NOMO-1 treated with DMSO at 0.1 percent for 48 hours (cell line): ENCODE results near the gene CD33.
A peak's percentile ranks its signal among the peaks of the same experiment; 100 is the strongest.

Experiments
- DNase-seq: peaks from one replicate; lab custom pipeline; 2025; ENCODE audit not compliant: unreplicated experiment; lab: John Stamatoyannopoulos, UW

The CD33 gene

DNA sequence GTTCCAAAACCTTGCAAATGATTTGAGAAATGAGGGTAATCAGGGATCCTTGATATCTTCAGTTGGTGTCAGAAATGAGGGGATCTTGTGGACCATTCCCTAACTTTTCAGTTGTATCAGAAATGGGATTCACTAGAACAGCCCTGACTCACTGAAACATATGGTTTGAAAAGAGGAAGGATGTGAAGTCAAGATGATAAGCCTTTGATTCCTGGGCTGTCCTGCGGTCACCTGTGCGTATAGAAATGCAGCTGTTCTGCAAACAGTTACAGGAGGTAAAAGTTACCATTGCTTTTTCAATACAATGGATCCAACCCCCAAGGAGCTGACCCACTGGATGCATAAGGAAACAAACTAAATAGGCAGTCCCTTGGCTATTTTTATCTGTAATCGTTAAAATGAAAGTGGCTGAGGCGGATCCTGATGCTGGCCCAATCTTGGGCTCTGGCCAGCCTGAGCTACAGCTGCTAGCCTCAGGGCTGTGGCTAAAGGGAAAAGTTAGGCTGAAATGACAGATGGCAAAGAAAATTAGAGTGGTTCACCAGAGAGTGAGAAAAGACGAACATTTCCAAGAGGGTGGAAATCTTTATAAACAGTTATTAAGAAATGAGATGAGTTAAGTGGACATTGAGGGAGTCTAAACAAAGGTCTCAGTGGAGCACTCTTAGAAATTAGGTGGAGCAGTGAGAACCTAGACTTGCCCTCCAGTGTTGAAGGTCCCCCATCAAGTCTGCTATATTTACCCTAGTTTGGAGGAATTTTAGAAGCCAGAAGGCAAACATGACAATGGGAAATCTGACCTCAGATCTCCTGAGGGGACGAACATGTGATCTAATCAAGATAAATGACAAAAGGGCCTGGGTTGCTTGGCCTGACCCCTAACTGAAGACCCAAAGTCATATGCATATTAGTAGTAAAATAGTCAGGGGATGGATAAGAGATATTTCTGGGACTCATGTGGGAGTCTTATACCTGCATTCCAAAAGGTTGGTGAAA is 33.6 kb downstream of the CD33 start:
- DNase-seq: peak; percentile 51

DNA sequence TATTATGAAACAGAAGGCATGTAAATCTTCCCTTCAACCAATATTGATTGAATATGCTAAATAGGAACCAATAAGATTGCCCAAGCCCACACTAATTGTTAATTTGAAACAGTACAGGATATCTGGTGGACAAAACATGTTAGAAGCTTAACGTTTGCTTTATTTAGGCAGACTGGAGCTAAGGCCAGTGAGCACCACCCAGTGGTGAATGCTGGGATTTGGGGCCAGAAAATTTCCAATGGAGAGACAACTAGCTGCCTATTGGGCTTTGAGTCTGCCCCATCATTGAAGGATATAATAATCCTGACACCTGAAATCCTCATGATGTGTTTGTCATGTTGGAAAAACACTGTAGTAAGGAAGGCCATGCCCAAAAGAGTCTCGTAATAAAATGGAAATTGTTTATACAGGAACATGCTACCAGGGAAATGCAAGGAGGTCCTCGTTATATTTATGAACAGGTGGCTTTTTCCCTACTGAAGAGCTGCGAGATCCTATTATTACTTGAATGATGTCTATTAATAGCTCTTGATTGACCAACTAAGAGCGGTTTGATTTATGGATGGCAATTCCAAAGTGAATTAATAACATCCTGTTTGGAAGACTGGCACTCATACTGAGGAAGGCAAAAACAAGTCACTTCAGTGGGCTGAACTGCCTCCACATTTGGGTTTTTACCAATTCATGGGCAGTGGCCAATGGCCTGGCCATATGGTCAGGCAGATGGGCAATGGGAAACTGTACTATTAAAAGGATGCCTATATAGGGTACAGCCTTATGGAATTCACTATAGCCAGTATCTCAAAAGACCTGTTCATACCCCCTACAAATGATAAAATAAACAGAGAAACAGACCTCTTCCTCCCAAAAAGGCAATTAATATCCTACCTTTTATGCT is 34.7 kb downstream of the CD33 start:
- DNase-seq: peak; percentile 53

DNA sequence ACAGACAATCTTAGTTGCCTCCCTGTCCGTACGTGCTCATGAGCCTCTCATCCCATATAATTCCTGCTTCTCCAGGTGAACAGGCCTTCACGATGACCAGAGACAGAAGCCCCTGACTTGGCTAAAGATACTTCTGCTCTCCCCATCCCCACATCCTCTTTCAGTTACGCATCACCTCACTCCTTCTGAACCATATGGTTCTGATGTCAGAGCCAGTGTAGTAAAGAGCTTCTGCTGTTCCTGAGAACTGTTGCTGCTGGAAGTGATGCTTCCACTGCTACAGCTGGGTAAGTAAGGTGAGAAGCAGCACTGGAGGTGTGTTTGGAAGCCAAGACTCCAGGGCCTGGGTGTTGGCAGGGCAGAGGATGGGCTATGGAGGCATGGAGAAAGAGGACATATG is 38.9 kb downstream of the CD33 start:
- peak; percentile 14 for DNase-seq

DNA sequence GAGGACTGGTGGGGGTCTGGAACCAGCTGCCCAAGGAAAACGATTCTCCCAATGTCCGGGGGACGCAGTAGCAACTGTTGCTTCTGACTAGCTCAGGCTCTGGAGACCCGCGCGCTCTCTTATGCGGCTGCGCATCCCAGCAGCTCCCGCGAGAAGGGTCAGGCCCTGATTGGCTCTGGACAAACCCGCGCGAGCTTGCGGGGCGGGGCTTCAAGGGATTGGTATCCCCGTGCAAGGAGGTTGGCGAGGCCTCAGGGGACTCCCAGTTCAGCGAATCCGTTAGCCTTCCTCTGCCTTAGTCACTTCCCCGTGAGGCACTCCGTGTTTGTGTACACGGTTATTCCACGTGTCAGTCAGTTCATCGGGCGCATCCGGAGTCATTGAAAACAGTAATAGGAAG is 46.2 kb downstream of the CD33 start:
- no peak for DNase-seq

DNA sequence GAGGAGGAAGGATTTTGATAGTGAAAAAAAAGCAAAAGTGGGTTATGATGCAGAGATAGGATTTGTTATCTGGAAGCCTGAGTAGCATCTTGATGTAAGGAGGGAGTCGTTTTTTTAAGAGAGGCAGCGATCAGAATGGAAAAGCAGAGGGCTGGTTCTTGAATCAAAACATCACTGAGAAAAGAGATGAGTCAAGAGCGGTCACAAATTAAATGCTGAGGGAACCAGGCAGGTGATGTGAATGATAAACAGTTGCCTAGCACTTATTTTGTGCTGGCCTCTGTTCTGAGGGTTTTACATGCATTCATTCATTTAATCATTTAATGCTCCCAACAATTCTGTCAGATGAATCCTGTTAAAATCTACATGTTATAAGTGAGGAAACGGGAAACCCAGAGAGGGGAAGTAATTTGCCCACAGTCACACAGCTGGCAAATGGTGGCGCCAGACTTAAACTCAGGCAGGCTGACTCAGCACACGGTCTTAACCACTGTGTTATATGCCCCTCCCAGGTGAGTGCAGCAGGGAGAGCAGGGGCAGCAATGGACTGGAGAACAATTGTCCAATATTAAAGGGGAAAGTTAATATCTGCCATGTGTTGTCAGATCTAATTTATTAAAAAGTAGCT is 47.4 kb downstream of the CD33 start:
- peak; percentile 54 for DNase-seq

DNA sequence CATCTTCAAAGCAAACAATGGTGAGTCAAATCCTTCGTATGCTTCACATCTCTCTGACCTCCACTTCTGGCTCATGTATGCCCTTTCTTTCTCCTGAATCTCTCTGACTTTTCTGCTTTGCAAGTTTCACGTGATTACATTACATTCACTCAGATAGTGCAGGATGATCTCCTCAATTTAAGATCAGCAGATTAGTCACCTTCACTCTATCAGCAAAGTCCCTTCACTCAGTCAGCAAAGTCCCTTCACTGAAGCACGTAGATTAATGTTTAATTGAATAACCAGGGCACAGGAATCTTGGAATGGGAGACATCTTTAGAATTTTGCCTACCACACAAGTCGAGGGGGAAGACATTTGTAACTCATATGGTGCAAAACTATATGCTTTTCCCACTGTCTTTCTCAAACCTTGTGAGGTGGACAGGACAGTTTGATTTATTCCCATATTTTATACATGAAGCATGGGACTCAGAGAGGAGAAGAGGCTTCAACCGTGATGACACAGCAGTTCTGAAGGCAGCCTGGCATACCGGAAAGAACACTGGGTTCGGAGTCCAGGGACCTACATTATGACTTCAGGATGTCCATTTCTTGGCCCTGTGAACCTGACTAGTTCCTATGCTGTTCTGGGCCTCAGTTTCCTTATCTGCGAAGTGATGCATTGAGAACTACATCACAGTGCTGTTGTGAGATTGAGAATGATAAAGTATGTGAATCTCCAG is 49.3 kb downstream of the CD33 start:
- DNase-seq: no peak

DNA sequence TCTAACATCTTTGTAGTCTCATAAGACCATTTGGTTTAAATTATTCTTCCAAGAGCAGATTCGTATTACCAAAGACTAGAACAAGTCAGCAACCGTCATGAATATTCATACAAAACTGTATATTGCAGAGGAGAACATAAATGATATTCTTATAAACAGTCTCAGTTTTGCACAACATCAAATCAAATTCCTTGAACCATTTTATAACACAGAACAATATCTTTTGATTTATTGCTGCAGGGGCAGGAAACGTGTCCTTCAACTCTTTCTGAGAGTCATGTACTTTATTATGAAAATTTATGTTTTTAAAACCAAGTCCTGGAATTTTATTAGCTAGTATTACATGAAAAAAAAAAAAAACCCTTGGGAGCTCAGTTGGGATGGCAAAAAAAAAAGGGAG is 52.2 kb downstream of the CD33 start:
- no peak for DNase-seq

DNA sequence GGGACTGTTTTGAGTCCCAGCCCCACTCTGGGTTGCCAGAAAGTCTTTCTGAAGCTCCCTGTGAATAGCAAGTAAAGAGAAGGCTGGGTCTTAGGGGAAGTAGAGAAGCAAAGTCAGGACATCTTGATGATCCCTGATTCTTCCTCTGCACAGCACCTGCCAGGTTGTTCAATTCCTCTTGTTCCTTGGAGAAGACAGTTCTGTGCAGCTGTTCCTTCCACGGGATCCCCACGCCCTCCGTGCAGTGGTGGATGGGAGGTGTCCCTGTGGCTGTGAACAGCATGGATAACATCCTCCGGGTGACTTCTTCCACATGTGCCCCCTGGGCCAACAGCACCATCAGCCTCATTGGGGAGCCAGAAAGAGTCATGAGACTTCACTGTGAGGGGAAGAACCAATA is 57.5 kb downstream of the CD33 start:
- no peak for DNase-seq

DNA sequence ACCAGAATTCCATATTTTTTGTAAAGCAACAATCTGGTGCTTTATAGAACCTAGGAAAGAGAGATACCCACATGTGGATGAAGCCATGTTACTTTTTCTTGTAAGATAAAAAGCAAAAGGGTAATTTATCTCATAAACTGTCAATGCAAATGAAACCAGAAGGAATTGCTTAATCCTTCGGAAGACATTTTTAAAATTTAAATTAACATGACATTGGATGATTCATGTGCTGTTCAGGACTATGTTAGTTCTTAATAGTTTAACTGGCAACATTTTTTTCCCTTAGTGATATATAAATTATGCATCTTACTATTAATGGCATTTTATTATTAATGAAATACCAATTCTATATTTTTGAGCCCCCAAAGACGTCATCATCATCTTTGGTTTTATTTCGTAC is 60.8 kb downstream of the CD33 start:
- DNase-seq: no peak
